ENCODE data around the gene ZNF181.

ZNF181 gene

GRCh38 chr19:34707661-34708060 is 26.4 kb upstream of the ZNF181 start:
- TF ChIP-seq CTCF (conservative IDR thresholded peaks at IDR 0.05; ENCODE audit: low read length), result no peak
- DNase-seq (ENCODE audit: low read depth), result no peak
- no peak overlapping the region for H3K4me3 ChIP-seq (ENCODE audit: low read length)

GRCh38 chr19:34711890-34712289 is 22.2 kb upstream of the ZNF181 start:
- DNase-seq (ENCODE audit: low read depth), result no peak
- H3K4me3 ChIP-seq (ENCODE audit: low read length), result no peak overlapping the region
- no peak for TF ChIP-seq CTCF (conservative IDR thresholded peaks at IDR 0.05; ENCODE audit: low read length)

DNA sequence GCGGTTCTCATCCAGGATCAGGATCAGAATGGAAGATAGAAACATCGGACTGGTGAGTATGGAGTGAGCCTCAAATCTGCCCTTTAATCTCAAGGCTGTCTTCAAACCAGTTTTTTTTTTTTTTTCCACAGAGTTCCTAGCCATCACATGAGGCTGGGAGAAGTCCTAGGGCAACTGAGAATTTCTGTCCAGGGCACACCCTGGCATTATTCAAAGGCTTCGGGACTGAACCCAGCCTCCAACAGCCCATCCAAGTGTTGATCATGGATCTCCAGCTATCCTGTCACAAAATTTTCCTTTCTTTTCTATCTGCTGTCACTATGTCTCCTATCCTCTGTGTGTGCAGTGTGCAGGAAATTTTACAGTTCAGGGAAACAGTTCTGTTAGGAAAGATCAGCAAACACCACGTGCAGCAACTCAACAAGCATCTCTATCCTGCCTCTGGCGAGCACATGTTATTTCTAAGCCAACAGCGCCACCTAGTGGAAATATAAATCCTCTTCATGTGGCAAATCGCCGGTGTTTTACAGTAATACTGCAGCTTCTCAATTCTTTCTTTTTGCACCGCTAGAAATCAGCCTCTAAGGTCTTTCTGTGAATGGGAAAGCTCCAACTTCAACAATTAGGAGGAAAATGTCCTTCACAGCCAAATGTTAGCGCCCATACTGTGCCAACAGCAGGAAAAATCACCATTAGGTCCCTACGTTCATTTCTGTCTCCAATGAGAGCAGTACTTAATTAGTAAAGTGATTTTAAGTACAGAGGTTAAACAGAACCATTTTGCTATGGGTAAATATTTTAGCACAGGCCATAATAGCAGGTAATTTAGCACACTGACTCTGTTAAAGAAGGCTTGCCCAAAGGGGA is 21.4 kb upstream of the ZNF181 start:
- H3K4me3 ChIP-seq (ENCODE audit: low read length), result no peak overlapping the region
- peak; percentile 81 for DNase-seq (ENCODE audit: low read depth)
- TF ChIP-seq CTCF (conservative IDR thresholded peaks at IDR 0.05; ENCODE audit: low read length), result peak; percentile 69

DNA sequence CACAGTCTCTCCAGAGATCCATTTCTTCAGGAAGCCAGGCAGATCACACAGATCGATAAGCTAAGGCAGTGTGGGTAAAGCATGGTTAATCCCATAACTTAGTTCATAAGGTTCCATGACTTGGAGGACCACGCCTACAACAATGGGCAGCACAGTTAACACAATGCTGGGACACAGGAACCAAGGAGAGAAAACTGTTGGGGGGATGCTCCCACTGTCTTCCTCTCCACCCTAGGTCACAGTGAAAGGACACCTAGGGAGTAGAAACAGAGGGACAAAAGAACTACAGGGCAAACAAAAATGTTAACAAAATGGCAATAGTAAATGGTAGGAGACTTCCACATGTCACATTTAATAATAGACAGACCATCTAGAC is 20.8 kb upstream of the ZNF181 start:
- DNase-seq (ENCODE audit: low read depth), result no peak
- H3K4me3 ChIP-seq (ENCODE audit: low read length), result no peak overlapping the region
- TF ChIP-seq CTCF (conservative IDR thresholded peaks at IDR 0.05; ENCODE audit: low read length), result no peak

DNA sequence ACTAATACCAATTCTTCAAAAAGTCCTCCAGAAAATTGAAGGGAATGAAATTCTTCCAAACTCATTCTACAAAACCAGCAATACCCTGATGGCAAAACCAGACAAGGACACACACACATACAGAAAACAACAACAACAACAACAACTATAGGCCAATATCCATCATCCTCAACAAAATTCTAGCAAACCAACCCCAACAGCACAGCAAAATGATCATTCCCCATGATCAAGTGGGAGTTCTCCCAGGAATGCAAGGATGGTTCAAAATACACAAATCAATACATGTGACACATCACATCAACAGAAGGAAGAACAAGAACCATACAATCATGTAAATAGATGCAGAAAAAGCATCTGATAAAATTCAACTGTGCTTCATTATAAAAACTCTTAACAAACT is 18.7 kb upstream of the ZNF181 start:
- no peak for DNase-seq (ENCODE audit: low read depth)
- H3K4me3 ChIP-seq (ENCODE audit: low read length), result no peak overlapping the region
- no peak for TF ChIP-seq CTCF (conservative IDR thresholded peaks at IDR 0.05; ENCODE audit: low read length)

- no peak overlapping the region for H3K4me3 ChIP-seq (ENCODE audit: low read length)
- no peak for DNase-seq (ENCODE audit: low read depth)
- no peak for TF ChIP-seq CTCF (conservative IDR thresholded peaks at IDR 0.05; ENCODE audit: low read length)
These were observed 11.7 kb upstream of the ZNF181 start for GRCh38 chr19:34722353-34722752.

- no peak for DNase-seq (ENCODE audit: low read depth)
- TF ChIP-seq CTCF (conservative IDR thresholded peaks at IDR 0.05; ENCODE audit: low read length), result no peak
- no peak overlapping the region for H3K4me3 ChIP-seq (ENCODE audit: low read length)
These were observed 8.6 kb upstream of the ZNF181 start for GRCh38 chr19:34725400-34725799.

Measured in AG10803 (cell line).